Panc1 (cell line): ENCODE data around the gene CPA2.

Experiments
- CTCF ChIP-seq: fragments of 450-650 bp; IDR thresholded peaks from 2 replicates; pipeline ENCODE4 v1.5.1; 2017; ENCODE audit warnings: mild to moderate bottlenecking
- POLR2AphosphoS5 ChIP-seq: IDR thresholded peaks from 2 replicates; pipeline ENCODE4 v1.6.1; 2012; ENCODE audit warnings: mild to moderate bottlenecking, low read depth, low read length, moderate library complexity

- TF ChIP-seq POLR2AphosphoS5 (no peak), CTCF (no peak)
Observed at GRCh38 chr7:130286881-130287280, 20.2 kb downstream of the CPA2 start.
